D721Med (cell line): ENCODE measurements around the gene SPOCK3.

ENCODE experiments used
- DNase-seq: peaks from one replicate; pipeline ENCODE4 v3.0.0; 2011; ENCODE audit warnings: low spot score; ENCODE audit not compliant: insufficient read length
- FAIRE-seq: peaks from 2 replicates; lab custom pipeline; 2011; peaks lifted over from hg19 to GRCh38; lab: Jason Lieb, UNC
- CTCF ChIP-seq: IDR thresholded peaks from 2 replicates; pipeline ENCODE4 v1.5.1; 2012; ENCODE audit warnings: mild to moderate bottlenecking, control low read depth; ENCODE audit not compliant: insufficient read depth; ENCODE audit errors: missing control alignments

SPOCK3 gene

DNA sequence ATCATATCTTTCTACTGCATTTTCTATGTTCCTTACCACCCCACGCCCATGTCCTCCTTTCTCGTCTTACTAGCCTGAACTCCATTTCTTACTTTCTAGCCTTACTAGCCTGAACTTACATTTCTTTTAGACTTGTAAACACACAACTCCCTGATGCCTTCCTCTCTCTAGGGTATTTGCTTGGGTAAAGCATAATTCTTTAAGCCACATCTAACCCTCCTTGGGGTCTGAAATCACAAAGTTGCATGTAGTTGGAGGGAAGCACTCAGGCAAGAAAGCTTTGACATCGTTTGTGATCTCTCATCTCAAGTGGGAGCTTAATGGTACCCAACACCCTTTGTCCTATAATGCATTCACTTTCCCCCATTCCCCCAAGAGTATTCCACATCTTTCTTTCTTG is 124.4 kb downstream of the SPOCK3 start:
- DNase-seq (no peak), FAIRE-seq (no peak)
- TF ChIP-seq CTCF, result no peak

GRCh38 chr4:167105857-167106256 is 128.4 kb downstream of the SPOCK3 start:
- TF ChIP-seq CTCF, result no peak
- FAIRE-seq (no peak), DNase-seq (no peak)

GRCh38 chr4:167102475-167102874 is 131.8 kb downstream of the SPOCK3 start:
- no peak for TF ChIP-seq CTCF
- FAIRE-seq (no peak), DNase-seq (no peak)

DNA sequence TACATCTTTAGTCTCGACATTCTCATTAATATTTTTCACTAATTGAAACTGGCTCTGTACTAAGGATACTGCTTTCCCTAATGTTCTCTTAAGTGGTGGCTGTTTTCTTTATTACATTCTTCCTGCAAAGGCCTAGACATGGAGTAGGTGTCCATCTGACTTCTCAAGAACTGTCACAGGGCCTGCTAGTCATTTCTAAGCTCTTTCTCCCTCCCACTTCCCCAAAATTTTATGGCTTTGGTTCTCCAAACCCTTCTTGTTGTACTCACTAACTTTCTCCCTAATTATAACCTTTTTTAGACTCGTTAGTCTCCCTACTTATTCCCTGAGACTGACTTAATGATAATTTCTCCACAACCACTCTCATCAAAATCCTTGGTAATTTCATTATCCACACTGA is 133.3 kb downstream of the SPOCK3 start:
- TF ChIP-seq CTCF, result no peak
- DNase-seq (no peak), FAIRE-seq (no peak)

DNA sequence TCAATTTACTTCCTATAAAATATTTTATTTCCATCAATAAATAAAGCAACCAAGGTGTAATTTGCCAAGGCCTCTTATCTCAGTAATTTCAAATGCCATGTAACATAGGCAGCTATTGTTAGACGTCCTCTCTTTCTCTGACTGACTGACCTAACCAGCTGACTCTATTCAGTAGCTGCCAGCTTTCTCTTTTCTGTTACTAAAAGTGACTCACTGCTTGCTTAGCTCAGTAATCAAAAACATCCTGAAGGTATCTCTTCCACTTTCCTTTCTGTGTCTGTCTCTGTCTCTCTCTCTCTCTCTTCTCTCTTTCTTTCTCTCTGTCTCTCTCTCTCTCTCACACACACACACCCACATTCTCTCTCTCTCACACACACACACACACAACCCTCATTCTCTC is 134.2 kb downstream of the SPOCK3 start:
- no peak for FAIRE-seq

DNA sequence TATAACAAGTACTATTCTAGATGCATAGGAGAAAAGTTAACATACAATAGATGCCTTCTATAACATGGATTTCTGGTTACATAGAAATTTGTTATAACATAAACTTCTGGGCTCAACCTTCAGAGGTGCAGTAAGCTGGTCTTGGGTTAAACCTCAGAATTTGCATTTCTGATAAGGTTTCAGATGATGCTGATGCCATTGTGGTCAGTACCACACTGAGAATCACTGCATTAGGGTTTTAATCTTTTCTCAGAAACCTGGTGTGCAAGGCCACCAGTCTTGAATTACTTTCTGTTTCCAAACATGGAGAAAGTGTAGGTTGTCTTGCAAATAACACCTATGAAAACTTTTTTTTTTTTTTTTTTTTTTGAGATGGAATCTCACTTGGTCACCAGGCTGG is 146.2 kb downstream of the SPOCK3 start:
- FAIRE-seq, result no peak

More for the DNA sequence above, 134.2 kb downstream of the SPOCK3 start:
- TF ChIP-seq CTCF, result no peak
- no peak for DNase-seq

GRCh38 chr4:167084321-167084720 is 150.0 kb downstream of the SPOCK3 start:
- FAIRE-seq (no peak), DNase-seq (no peak)
- TF ChIP-seq CTCF, result no peak

More for the DNA sequence above, 146.2 kb downstream of the SPOCK3 start:
- DNase-seq, result no peak
- no peak for TF ChIP-seq CTCF
